Omental fat pad (tissue), 4 donors: Measurements from ENCODE around the gene TROAP. TPM values are rescaled to one million over a fixed set of nuclear protein-coding genes. Genes with fewer than 3 reads are reported as not detected.
A peak's percentile ranks its signal among the peaks of the same experiment; 100 is the strongest.

Source experiments
- ATAC-seq: fragments of 150-250 bp; one replicate; pipeline ENCODE4 v1.9.1; 2016; ENCODE audit warnings: mild to moderate bottlenecking, moderate library complexity; ENCODE audit not compliant: low FRiP score
- DNase-seq: peaks from one replicate; pipeline ENCODE4 v3.0.0-alpha.2; 2019; ENCODE audit warnings: low spot score
- total RNA-seq, 4 donors: library from RNA; depleted of rRNA; stranded (reverse); fragments of >200 nt; gene quantifications; one replicate each; pipeline ENCODE4 v1.1.0, GENCODE V29; 2016
- TF ChIP-seq, protein P1 (sequence below), 3 donors: fragments of 450-650 bp; IDR thresholded peaks; one replicate each; pipeline ENCODE4 v1.5.1; 2016 to 2017; ENCODE audit warnings: antibody characterized with exemption in 3 of 3, mild to moderate bottlenecking in 3 of 3, moderate library complexity in 2 of 3

TROAP gene
- total RNA-seq, 4 donors from 2014 or later, result 0.37 to 1.6 TPM; not detected in 2

- ATAC-seq (peak; percentile 96), DNase-seq (peak; percentile 45)
- TF ChIP-seq, protein P1, sequence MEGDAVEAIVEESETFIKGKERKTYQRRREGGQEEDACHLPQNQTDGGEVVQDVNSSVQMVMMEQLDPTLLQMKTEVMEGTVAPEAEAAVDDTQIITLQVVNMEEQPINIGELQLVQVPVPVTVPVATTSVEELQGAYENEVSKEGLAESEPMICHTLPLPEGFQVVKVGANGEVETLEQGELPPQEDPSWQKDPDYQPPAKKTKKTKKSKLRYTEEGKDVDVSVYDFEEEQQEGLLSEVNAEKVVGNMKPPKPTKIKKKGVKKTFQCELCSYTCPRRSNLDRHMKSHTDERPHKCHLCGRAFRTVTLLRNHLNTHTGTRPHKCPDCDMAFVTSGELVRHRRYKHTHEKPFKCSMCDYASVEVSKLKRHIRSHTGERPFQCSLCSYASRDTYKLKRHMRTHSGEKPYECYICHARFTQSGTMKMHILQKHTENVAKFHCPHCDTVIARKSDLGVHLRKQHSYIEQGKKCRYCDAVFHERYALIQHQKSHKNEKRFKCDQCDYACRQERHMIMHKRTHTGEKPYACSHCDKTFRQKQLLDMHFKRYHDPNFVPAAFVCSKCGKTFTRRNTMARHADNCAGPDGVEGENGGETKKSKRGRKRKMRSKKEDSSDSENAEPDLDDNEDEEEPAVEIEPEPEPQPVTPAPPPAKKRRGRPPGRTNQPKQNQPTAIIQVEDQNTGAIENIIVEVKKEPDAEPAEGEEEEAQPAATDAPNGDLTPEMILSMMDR (IDR thresholded peaks at IDR 0.05), result no peak
Measured at GRCh38 chr12:49366652-49367380, 43.8 kb downstream of the TROAP start.

DNA sequence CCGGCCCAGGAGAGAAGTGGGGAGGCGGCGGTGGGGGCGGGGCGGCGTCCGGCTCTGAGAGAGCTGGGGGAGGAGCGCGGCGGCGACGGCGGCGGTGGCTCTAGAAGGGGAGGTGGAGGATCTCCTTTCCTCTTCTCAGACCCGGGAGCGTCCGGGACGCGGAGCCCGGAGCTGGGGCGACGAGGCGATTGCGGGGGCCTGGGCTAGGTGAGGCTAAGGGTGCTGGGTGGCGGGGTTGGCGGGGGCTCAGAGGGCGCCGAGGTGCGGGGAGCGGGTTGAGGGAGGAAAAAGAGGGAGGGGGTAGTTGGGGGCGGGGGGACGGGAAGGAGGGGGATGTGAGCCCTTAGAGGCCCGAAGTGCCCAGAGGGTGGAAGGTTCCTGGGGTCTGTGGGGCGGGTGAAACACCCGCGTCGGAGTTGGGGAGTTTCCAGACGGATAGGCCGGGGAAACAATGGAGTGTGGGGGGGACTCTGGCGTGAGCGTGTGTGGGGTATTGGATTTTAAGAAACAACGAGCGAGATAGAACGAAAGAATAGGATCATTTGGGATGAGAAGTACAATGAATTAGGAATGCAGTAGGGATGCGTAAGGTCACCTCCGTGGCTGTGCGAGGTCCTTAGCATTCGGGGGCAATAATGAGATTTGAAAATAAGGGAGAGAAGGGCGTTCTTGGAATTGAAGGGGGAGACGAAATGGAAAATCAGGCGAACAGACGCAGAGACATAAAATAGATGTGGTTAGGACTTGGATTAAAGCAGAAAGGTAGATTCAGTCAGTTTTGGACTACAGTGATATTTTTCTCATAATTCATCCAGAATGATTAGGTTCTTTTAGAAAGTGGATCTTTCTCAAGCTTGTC lies 44.6 kb downstream of the TROAP start, which contains the start of gene SPATS2:
Gene SPATS2 (plus strand): TSS at position 82 of the 859 bp plus-strand sequence. CDS start 93,551 bp downstream, outside the sequence.
- TF ChIP-seq, protein P1 (IDR thresholded peaks at IDR 0.05), result no peak
- peak; percentile 23 for ATAC-seq

GRCh38 chr12:49368240-49368600 lies 45.2 kb downstream of the TROAP start:
- TF ChIP-seq, protein P1 (IDR thresholded peaks at IDR 0.05), result no peak
- DNase-seq (no peak), ATAC-seq (no peak)

More for the DNA sequence above, 44.6 kb downstream of the TROAP start, which contains the start of gene SPATS2:
- peak; percentile 70 for DNase-seq

DNA sequence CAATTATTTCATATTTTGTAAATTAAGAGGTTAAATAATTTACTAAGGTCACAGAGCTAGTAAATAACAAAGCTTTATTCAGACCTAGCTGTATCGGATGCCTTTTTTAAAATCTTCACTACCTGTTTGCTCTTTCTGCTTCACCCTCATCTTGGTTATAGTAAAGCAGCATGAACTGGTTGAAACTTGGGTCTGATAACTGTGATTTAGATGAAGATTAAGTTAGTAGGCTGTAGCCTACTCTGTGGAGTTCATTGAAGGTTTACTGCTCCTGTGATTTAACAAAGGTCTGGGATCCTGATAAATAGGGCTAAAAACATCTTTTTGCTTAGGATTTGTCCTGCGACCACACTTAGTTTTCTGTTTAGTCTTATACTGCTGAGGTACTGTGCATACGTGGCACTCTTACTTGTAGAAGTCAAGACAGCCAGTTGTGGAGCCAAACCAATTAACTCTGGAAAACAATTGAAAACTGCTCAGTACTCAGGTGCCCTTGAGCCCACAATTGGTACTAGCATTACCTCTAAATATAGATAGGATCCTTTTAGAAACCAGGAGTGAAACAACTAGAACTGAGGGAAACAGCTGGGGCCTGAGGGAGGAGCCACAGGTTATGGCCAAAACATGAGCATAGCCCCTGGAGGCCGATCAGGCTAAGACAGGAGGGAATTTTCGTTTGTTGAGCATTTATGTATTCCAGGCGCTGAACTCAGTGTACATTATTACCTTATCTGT lies 46.5 kb downstream of the TROAP start:
- ATAC-seq, result no peak
- DNase-seq, result no peak
- TF ChIP-seq, protein P1 (IDR thresholded peaks at IDR 0.05), result no peak

GRCh38 chr12:49370539-49370938 lies 47.5 kb downstream of the TROAP start:
- TF ChIP-seq, protein P1 (IDR thresholded peaks at IDR 0.05), result no peak
- ATAC-seq, result no peak
- no peak for DNase-seq

- DNase-seq, result no peak
- no peak for ATAC-seq
- TF ChIP-seq, protein P1 (IDR thresholded peaks at IDR 0.05), result no peak
Measured at GRCh38 chr12:49375406-49375805, 52.4 kb downstream of the TROAP start.
